ENCODE data around the gene KITLG.
"Not testable (repeated sequence)": the region's sequence is repeated elsewhere in the genome, so short reads cannot be mapped to it uniquely, and the experiment has no call there.

KITLG gene

DNA sequence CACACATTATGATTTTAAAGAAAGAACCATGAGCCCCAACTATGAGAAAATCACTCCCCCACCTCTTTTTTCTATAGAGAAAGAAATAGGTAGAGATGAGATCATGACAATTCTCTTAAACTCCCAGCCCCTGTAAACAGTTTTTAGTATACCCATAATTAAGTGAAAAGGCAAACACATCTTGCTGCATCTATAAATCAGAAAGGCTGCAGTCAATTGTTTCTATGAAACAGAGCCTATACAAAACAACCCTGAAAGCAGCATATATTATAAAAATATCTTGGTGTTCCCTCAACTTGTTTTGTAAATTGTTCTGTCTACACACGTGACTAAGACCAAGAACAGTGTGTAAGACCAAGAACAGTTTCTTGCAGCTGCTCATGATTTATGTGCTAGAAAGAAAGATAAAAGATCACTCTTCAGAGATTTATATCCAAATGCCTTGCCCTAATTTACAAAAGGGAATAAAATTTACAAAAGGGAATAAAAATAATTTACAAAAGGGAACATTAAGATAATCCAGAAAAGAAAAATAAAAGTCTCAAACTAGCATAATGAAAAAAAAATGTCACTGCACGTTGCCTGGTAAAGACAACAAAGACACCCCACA is 4.8 kb downstream of the KITLG start:
- DNase-seq = no peak

DNA sequence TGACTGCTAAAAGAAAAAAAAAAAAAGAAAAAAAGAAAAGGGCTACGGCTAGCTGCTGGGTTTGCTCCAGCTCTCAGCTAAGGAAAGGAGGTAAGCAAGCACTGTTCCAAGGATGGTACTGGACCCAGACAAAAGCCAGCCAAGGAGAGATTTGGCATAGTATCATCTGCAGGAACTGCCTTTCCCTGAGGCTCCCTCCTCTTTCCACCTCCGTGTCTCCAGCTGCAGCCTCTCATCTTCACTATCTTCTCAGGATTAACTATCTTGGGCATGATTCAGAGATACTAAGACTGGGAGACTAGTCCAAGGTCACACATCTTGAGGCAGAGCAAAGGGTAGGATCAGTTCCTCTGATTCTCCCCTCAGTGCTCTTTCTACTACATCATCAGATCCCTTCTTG is 6.0 kb downstream of the KITLG start:
- DNase-seq = peak in 1 of 2 experiments; percentile 26

DNA sequence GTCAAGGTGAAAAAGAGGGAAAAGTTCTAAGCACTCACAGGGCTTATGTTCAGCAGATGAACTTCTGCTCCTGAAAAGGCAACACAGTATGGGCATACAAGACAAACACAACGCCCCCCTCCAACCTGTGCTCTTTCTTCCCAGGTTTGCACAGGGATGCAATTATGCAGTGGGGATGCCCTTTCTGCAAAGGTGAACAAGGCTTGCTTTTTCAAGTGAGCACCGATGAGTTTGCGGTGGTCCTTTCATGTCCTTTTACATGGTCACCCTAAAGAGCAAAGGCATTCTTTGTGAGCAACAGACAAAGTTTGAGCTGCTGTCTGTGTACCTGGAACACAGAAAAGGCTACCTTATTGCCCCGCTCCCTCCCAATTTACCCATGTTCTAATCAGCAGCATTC is 6.7 kb downstream of the KITLG start:
- DNase-seq = no peak

DNA sequence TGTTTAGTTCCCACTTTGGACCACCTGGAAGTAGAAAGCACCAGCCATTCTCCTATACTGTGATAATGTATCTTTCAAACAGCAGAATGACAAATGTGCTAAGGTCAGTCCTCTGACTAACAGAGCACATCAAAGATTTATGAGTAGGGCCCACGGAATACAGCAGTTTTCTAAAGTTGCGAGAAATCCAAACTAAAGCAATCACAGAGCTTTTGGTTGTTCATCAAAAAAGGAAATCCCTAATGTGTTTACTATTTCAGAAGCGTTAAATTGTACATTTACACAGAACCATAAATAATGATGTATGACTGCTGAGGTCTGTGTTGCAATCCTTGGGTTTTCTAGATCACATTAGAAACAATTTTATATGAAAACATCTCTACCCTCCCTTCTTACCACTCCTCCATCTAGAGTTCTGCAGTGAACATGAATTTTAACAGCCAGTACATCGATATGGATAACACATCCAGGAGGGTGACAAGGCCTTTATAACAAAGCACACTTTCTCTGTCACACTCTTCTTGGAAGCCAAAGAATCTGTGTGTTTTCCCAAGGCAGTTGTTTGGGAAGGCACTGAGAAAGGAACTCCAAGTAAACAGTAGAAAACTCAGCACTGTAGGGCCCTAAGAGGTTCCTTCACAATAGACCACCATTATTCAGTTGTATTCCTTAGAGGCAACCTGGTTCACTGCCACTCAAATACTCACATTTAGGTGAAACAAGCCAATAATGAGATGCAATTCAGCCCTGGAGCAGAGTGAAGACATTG is 7.3 kb downstream of the KITLG start:
- DNase-seq = no peak

DNA sequence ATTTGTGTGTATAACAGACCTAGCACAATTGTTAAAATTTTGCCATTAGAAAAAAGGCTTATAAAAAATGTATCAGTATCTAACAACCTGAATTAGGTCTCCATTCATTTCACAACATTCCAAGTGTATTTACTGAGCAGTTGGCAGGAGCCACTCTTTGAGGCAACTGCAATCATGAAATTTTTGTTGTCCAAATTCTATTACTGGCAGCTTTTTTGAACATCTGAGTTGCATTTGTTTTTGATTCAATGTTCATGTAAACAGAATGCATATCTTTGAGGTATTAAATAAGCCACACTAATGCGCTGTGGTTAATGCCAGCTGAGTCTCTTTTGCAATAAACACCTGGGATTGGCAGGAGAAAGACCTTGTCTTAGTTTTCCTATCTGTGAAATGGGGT is 8.7 kb downstream of the KITLG start:
- no peak for DNase-seq

DNA sequence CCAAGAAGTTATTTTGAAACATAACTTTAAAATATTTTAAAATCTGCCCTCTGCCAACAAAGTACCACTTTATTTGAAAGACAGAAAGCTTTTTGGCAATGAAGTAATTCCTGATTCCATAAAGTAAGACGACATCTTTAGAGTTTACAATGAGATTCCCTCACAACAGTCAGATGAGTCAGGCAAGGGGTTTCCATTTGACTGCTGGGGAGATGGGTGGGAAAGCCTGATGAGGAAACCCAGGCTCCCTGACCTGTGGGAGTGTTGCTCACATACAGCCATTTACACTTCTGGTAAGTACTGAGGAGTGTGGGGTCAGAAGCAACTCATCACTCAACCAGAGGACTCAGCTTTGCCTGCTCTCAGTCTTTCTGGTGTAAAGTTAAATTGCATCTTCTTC is 10.2 kb downstream of the KITLG start:
- no peak for DNase-seq

DNA sequence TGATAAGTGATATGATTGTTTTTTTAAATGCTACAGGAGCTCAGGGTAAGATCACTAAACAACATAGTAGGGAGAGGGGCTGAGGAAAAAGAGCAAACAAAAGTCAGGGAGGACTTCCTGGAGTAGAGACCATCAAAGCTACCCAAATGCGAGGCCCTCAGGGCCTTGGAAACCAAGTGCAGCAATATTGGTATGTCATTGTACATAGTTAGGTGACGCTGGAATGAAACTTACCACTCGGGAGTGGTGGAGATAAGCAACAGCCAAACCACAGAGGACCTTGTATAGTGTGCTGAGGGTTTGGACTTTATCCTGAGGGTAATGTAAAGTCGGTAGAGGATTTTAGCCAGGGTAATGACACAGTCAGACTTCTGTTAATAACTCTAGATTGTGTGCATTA is 13.8 kb downstream of the KITLG start:
- no peak for DNase-seq

DNA sequence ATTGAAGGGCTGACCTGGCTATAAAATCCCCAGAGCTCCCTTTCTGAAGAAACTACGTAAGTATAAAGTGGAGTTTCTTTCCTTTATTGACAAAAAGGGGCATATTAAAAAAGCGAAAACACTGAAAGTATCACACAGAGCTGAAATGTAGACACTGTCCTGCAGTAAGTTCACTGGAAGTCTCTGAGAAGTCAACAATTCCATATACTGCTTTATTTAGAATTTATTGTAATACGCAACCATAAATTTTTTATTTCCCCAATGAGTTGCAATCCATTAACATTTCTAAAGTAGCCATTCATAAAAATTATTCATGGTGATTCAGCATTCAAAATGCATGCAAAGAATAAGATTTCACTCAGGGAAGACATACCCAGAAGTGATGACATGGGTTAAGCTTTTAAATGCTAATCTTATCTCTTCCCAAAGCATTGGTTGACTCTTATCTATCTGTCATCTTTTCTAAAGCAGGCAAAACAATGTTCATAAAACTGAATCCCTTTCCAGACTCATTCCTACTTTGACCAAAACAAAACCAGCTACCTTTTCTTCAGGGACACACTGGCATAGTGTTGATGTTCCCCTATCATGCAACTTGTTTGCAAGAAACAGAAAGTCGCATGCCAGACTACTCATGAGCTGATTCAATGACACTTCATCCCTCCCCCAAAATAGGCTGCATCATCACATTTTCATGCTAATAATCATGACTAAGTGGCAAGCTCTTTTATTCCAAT is 17.3 kb downstream of the KITLG start:
- no peak for DNase-seq

DNA sequence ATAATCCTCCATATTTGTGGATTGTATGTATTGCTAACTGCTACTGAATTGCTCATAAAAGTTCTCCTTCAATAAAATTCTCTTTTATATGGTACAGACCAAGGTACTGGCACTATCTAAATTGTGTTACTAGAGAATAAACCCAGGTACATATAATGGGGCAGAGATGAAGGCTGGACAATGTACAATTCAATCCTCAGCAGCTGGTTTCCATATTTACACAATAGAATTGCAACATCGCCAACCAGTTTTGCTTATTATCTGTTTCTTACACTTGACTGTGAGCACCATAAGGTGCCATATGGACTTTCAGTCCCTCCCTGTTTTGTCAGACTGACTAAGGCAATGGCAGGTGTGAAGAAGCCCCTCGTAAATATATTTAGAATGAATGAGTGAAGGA is 18.1 kb downstream of the KITLG start:
- no peak for DNase-seq

DNA sequence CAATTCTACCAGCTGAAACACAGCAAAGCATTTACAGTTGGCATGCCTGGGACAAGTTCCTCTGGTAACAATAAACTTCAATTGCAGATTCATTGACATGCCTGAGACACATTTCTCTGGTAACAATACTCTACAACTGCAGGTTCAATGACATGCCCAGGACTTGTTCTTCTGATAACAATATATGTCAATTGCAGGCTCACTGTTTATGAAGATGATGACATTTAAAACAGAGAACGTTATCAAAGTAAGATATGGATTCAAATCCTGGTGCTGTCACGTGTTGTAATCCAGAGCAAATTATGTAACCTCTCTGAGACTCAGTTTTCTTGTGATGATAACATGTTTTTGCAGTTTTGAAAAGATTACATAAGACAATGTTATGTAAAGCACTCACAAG is 20.5 kb downstream of the KITLG start:
- DNase-seq = no peak

DNA sequence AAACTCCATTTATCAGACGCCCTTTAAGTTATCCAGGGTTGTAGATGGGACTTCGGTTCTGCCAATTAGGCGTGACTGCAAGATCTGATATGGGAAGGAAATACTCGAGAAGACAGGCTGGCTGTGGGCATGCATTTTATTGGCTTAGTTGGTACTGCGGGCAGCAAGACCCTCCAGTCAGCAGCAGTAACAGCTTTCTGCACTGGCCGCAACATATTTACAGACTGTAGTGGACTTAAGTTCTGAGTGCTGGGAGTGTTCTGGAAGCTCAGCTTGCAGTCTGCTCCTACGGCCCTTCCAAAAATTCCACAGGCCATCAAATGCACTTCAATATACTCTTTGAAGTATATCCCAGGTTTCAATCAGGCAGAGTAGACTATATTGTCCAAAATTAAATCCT is 21.1 kb downstream of the KITLG start:
- no peak for DNase-seq

DNA sequence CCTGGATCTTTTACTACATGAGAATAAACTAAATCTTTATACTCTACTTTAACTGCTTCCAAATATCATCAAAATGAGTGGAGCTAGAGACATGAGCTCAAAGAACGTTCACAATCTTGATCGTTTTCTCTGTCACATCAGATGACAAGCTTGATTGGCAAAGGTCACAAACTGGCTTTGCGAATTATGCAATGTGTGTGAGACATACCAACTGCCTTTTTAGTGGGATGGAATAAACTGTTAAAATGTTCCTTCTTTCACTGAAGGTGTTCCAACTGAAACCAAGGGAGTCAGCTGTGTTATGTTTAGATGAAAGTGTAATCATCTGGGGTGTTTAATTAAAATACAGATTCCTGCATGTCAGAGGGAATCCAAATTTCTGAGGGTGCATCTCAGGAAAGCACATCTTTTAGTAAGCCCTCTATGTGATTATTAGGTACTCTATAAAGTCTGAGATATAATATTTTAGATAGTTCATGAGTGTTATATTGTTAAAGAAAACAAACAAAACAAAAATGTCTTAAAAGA is 21.9 kb downstream of the KITLG start:
- DNase-seq = no peak

DNA sequence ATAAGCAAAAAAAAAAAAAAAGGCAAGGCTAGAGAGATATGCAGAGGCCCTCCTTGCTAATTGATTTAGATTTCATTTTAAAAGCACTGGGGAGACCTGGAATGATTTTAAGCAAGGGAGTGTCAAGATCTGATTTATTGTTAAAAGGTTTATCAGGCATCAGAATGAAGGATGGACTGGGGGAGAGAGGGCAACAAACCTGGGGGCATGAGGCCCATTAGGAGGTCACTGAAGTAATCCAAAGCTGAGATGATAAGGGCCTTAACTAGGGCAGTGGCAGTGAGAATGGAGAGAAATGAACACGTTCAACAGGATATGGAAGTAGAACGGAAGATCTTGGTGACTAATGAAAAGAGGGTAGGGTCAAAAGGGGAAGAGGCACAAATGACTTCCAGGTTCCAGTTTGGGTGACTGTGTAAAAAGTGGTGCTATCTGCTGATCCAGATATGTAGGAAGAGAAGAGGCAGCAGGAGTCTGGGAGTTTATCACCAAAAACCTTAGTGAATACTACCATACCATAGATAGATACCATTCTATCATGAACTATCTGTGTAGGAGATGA is 24.0 kb downstream of the KITLG start:
- DNase-seq = no peak

DNA sequence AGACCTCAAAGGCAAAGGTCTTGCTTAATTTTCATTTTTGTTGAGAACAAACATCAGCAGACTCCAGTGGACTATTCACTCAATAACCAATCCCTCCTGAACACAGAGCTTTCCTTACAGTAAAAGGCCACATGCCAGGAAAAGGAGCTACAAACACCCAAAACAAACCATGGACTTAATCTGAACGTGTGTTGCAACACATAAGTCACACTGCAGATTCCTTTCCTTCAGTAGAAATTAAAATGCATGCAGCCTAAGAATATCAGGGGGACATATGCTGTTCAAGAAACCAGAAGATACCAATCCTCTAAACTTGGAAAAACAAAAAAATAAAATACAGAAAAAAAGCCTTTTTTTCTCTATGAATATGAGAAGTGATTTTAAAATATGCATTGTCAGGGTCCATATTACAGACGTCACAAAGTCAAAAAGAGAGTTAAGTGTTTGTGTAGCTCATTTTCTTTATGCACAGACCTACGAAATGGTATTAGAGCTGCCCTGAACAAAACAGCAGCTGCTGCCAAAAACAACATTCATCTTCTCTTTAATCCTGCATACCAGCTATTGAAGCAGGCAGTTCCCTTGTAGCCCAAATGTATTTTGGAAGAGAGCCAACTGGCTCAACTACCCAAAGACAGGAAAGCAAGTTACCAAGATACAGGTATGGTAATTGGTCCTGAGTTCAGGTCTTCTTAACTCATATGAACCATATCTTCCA is 26.2 kb downstream of the KITLG start:
- DNase-seq = peak; percentile 52 to 76

DNA sequence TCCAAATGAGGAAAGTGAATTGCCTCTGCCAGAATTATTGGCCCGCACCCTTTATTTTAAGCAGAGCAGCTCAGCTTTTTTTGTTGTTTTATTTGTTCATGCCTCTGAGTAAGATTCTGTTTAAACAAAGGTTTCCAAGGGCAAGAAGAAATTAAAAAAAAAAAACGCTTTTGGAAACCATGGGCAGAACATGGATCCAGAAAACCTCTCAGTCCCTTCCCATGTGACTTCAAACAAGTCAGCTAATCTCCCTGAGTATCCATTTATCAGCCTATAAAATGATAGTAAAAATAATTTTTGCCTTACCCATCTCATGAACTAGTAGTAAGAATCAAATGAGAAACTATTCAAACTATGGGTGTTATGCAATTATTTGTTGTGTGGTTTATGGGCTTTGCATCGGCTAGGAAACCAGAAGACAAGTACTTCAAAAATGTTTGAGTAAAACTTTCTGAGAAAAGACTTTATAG is 27.6 kb downstream of the KITLG start:
- DNase-seq = no peak

DNA sequence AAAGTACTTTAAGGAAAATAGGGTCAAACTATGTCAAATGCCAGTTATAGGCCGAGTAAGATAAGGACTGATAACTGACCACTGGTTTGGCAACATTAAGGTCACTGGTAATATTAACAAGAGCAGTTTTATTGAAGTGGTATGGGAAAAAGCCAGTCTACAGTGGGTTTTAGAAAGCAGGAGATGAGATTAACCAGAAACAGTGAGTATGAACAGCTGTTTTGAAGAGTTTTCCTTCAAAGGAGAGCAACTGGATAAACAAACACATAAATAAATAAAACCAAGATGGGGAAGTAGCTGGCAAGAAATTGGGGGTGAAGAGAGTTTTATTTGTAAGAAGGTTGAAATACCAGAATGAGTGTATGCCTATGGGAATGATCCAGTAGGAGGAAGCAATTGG is 30.3 kb downstream of the KITLG start:
- no peak for DNase-seq

DNA sequence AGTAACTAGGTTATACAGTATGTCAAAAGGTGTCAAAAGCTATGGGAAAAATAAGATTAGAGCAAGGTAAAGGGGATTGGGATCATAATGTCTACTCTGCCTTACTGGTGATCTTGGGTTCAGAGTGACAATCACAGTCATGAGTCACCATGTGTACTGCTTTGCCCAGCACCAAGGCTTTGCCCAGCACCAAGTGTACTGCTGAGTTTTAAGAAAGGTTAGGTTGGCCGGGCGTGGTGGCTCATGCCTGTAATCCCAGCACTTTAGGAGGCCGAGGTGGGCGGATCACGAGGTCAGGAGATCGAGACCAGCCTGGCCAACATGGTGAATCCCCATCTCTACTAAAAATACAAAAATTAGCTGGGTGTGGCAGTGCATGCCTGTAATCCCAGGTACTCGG is 32.3 kb downstream of the KITLG start:
- not testable (repeated sequence) for DNase-seq

DNA sequence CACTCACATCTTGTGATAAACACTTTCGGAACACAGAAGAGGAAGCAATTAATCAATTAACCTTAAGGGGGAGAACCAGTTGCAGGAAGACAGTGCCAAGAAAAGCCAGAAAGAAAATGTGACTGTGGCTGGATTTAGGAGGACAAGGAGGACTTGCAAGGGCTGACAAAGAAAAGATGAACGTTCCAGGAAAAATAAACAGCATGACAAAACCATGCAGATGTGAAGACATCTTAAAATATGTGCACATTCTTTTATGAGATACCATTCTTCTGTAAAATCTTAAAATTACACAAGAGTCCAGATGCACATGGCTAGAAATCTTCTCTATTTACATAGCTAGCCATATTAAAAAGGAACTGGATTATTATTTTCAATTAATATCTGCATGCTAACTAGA is 33.4 kb downstream of the KITLG start:
- no peak for DNase-seq

DNA sequence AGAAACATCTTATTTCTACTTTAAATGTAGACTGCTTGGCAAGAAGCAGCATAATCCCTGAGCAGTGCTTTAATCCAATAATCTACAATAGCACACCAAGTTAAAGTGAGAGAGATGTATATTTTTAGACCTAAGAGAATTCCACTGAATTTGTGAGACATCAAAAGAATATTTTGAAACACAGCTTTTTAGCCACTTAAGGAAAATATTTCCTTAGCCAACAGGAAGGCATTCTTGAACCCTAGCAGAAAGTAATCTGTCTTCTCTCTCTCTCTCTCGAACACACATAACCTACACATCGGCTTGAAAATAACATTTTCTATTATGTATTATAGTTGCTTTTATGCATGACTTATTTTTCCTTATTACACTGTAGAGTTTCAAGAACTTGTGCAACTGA is 34.0 kb downstream of the KITLG start:
- DNase-seq = no peak

DNA sequence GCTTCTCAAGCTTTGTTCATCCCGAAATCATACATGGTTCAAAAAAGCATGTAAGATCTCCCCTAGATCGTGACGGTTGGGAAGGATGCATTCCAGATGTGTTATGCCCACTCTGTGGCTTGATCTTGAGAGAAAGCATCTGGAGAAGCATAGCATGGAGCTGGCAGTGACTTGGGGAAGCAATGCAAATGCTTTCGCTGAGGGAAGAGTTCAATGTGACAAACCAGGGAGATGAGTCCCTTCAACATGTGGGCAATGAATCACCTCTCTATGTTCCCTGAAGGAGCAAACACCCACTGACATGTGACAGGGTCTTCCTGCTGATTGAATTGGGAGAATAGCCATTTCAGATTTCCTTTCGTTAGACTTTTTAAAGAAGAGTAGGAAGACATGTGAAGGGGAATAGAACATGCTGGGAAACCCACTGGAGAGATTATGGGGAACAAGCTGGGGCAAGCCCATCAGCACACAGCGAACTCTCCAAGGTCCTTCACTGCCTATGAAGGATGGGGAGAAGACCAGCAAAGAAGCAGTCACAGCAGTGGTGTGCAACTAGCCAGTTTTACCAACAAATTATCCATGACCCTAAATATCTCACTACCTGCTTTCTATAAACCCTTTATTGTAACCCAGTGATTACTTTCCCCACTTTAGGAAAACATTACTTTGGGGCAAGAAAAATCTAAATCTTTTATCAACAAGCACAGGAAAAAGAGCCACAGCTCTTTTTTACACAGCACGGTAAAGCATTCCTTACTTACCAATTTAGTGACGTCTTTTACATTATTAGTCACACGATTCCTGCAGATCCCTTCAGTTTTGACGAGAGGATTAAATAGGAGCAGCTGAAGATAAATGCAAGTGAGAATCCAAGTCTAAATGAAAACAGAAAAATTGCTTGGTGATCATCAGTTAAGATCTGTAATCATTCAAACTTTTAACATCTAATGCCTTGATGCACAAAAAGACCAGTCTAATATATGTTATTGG is 35.0 kb downstream of the KITLG start:
- no peak for DNase-seq

DNA sequence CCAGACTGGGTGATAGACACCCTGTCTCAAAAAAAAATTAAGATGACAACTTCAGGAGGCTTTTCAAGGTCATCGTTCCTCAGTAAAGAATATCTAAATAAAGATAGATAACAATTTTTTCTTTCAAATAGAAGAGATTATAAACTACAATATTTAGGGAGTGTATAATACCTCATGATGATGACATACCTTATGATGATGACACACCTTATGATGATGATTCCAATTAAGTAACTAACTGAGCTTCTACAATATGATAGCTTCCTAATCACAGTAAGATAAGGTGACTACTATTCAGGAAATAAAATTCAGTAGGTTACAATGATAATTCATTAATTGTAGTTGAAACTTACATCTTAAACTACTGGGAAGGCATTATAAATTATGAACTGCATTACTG is 40.4 kb downstream of the KITLG start:
- DNase-seq = no peak

DNA sequence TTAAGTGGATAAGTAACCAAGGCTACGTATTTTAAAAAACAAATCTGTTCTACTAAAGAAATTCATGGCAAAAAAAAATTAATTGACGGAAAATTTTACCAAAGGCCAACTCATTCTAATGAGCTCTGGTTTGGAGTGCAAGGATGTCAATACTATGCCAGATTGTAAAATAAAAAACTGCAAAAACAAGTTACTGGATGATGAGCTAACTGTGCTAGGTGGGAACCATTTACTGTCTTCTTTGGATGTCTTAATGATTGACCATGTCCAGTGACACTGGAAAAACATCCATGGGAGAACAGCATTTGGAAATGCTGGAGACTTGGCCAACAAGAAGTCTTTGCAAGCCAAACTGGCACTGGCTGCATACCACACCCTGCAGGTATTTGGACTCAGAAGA is 41.6 kb downstream of the KITLG start:
- DNase-seq = no peak

Measured in NCI-H446 (cell line).